Progenitor cell of endocrine pancreas (in vitro differentiated cells): ENCODE measurements around the gene SYT9. TPM values are rescaled to one million over a fixed set of nuclear protein-coding genes. Genes with fewer than 3 reads are reported as not detected.

Experiments
- DNase-seq: peaks from one replicate; pipeline ENCODE4 v3.0.0; 2021; ENCODE audit warnings: low spot score; ENCODE audit not compliant: unreplicated experiment
- H3K27ac Mint-ChIP-seq: 2 replicates; pipeline ENCODE4 v1.8.0; 2021; ENCODE audit warnings: mild to moderate bottlenecking, moderate library complexity, mixed read lengths
- H3K27me3 Mint-ChIP-seq: 2 replicates; pipeline ENCODE4 v1.8.0; 2021; ENCODE audit warnings: mixed read lengths
- H3K36me3 Mint-ChIP-seq: 2 replicates; pipeline ENCODE4 v1.8.0; 2022; ENCODE audit warnings: mixed read lengths; ENCODE audit not compliant: insufficient read depth
- H3K4me1 Mint-ChIP-seq: 2 replicates; pipeline ENCODE4 v1.8.0; 2021; ENCODE audit warnings: low read depth, mixed read lengths
- H3K4me3 Mint-ChIP-seq: 2 replicates; pipeline ENCODE4 v1.8.0; 2021; ENCODE audit warnings: low read depth, mild to moderate bottlenecking, moderate library complexity, mixed read lengths
- H3K9me3 Mint-ChIP-seq: 2 replicates; pipeline ENCODE4 v1.8.0; 2021; ENCODE audit warnings: low read depth, mixed read lengths
- CTCF ChIP-seq: fragments of 200-600 bp; sonication (generic); IDR thresholded peaks from one replicate; pipeline ENCODE4 v1.5.0; 2021; ENCODE audit warnings: antibody characterized with exemption, mild to moderate bottlenecking; ENCODE audit not compliant: unreplicated experiment
- total RNA-seq: library from RNA; stranded (reverse); gene quantifications from 2 replicates; pipeline ENCODE4 v1.2.1, GENCODE V29; 2021

The SYT9 gene
- total RNA-seq, 1 donor from 2014 or later, result 0.57 TPM

- H3K27me3 Mint-ChIP-seq, result no peaks in the 10 kb centered on the region
- no peak for DNase-seq
- H3K4me3 Mint-ChIP-seq, result no peak overlapping the region
- no peaks in the 10 kb centered on the region for H3K9me3 Mint-ChIP-seq
- TF ChIP-seq CTCF, result no peak
- H3K4me1 Mint-ChIP-seq, result no peaks in the 10 kb centered on the region
- no peaks in the 10 kb centered on the region for H3K36me3 Mint-ChIP-seq
- no peak overlapping the region for H3K27ac Mint-ChIP-seq
Observed at GRCh38 chr11:7268758-7269157, 17.1 kb downstream of the SYT9 start.

GRCh38 chr11:7270233-7270865 is 18.6 kb downstream of the SYT9 start:
- Mint-ChIP-seq H3K4me1 (no peaks in the 10 kb centered on the region), H3K27me3 (no peaks in the 10 kb centered on the region), H3K4me3 (no peak overlapping the region), H3K27ac (no peak overlapping the region), H3K9me3 (no peaks in the 10 kb centered on the region), H3K36me3 (no peaks in the 10 kb centered on the region)
- TF ChIP-seq CTCF, result no peak
- no peak for DNase-seq

GRCh38 chr11:7272373-7272772 is 20.7 kb downstream of the SYT9 start:
- DNase-seq, result no peak
- Mint-ChIP-seq H3K4me3 (no peak overlapping the region), H3K9me3 (no peaks in the 10 kb centered on the region), H3K27ac (no peak overlapping the region), H3K27me3 (peaks cover 5% of the 10 kb centered on the region), H3K4me1 (no peaks in the 10 kb centered on the region), H3K36me3 (no peaks in the 10 kb centered on the region)
- no peak for TF ChIP-seq CTCF

GRCh38 chr11:7275133-7275532 is 23.4 kb downstream of the SYT9 start:
- Mint-ChIP-seq H3K4me1 (no peaks in the 10 kb centered on the region), H3K9me3 (no peaks in the 10 kb centered on the region), H3K4me3 (no peak overlapping the region), H3K36me3 (no peaks in the 10 kb centered on the region), H3K27me3 (peaks cover 11% of the 10 kb centered on the region), H3K27ac (no peak overlapping the region)
- TF ChIP-seq CTCF, result no peak
- no peak for DNase-seq

- Mint-ChIP-seq H3K9me3 (no peaks in the 10 kb centered on the region), H3K4me3 (no peak overlapping the region), H3K27me3 (peaks cover 11% of the 10 kb centered on the region), H3K36me3 (no peaks in the 10 kb centered on the region), H3K27ac (peak overlapping the region; percentile 6), H3K4me1 (no peaks in the 10 kb centered on the region)
- peak; percentile 86 for TF ChIP-seq CTCF
- no peak for DNase-seq
Observed at GRCh38 chr11:7278314-7278917, 26.7 kb downstream of the SYT9 start.
